Trophoblast cell (in vitro differentiated cells and primary cell): ENCODE data around the gene RUVBL1.

Experiments
- DNase-seq, 2 donors: peaks; one replicate each; pipeline ENCODE4 v3.0.0-alpha.2; 2016
- H2AFZ ChIP-seq: 2 replicates; pipeline ENCODE4 v1.6.1; 2013; ENCODE audit warnings: low read length, moderate library complexity, mild to moderate bottlenecking; ENCODE audit not compliant: insufficient read depth, poor library complexity
- H2AK5ac ChIP-seq: 2 replicates; pipeline ENCODE4 v1.6.1; 2013; ENCODE audit warnings: mild to moderate bottlenecking, low read length
- H2BK120ac ChIP-seq: 2 replicates; pipeline ENCODE4 v1.6.1; 2013; ENCODE audit warnings: low read length, mild to moderate bottlenecking, moderate library complexity; ENCODE audit not compliant: insufficient read depth, poor library complexity
- H2BK12ac ChIP-seq: 2 replicates; pipeline ENCODE4 v1.6.1; 2013; ENCODE audit warnings: mild to moderate bottlenecking, low read length, moderate library complexity
- H2BK5ac ChIP-seq: 2 replicates; pipeline ENCODE4 v1.6.1; 2013; ENCODE audit warnings: low read length, low read depth, moderate library complexity, mild to moderate bottlenecking; ENCODE audit not compliant: poor library complexity
- H3K14ac ChIP-seq: 2 replicates; pipeline ENCODE4 v1.6.1; 2013; ENCODE audit warnings: mild to moderate bottlenecking, low read length
- H3K18ac ChIP-seq: 2 replicates; pipeline ENCODE4 v1.6.1; 2013; ENCODE audit warnings: mild to moderate bottlenecking, low read length
- H3K23ac ChIP-seq: 2 replicates; pipeline ENCODE4 v1.6.1; 2013; ENCODE audit warnings: low read length
- H3K27ac ChIP-seq: 2 replicates; pipeline ENCODE4 v1.5.1; 2013; ENCODE audit warnings: low read depth, mild to moderate bottlenecking, inconsistent platforms, low read length, moderate library complexity
- H3K27me3 ChIP-seq: 2 replicates; pipeline ENCODE4 v1.6.1; 2013; ENCODE audit warnings: inconsistent platforms, mild to moderate bottlenecking, low read length, moderate library complexity; ENCODE audit not compliant: insufficient read depth
- H3K36me3 ChIP-seq, 2 experiments: 1 replicate in 1 of 2; 2 replicates in 1 of 2; pipeline ENCODE4 v1.6.1; 2013; ENCODE audit warnings: low read length in 2 of 2, mild to moderate bottlenecking in 2 of 2, moderate library complexity in 1 of 2; ENCODE audit not compliant: insufficient read depth in 2 of 2, control insufficient read depth in 1 of 2
- H3K4ac ChIP-seq: 2 replicates; pipeline ENCODE4 v1.6.1; 2013; ENCODE audit warnings: low read depth, mild to moderate bottlenecking, low read length, moderate library complexity
- H3K4me1 ChIP-seq, 2 experiments: 1 replicate in 1 of 2; 2 replicates in 1 of 2; pipeline ENCODE4 v1.6.1; 2013; ENCODE audit warnings: low read length in 2 of 2, mild to moderate bottlenecking in 2 of 2, moderate library complexity in 1 of 2; ENCODE audit not compliant: insufficient read depth in 2 of 2, control insufficient read depth in 1 of 2
- H3K4me2 ChIP-seq: 2 replicates; pipeline ENCODE4 v1.6.1; 2013; ENCODE audit warnings: inconsistent platforms, mild to moderate bottlenecking, low read length, moderate library complexity
- H3K4me3 ChIP-seq: 2 replicates; pipeline ENCODE4 v1.5.1; 2013; ENCODE audit warnings: mild to moderate bottlenecking, low read depth, low read length, inconsistent platforms
- H3K79me1 ChIP-seq: one replicate; pipeline ENCODE4 v1.6.1; 2013; ENCODE audit warnings: low read length
- H3K79me2 ChIP-seq: 2 replicates; pipeline ENCODE4 v1.6.1; 2013; ENCODE audit warnings: low read length, mild to moderate bottlenecking; ENCODE audit not compliant: control insufficient read depth, insufficient read depth, poor library complexity
- H3K9ac ChIP-seq: 2 replicates; pipeline ENCODE4 v1.6.1; 2013; ENCODE audit warnings: mild to moderate bottlenecking, low read length
- H3K9me3 ChIP-seq: 2 replicates; pipeline ENCODE4 v1.6.1; 2013; ENCODE audit warnings: low read depth, mild to moderate bottlenecking, control low read depth, inconsistent platforms, low read length; ENCODE audit not compliant: insufficient read depth
- H4K12ac ChIP-seq: 2 replicates; pipeline ENCODE4 v1.6.1; 2013; ENCODE audit warnings: low read depth, mild to moderate bottlenecking, low read length, moderate library complexity
- H4K8ac ChIP-seq: 2 replicates; pipeline ENCODE4 v1.6.1; 2013; ENCODE audit warnings: low read depth, mild to moderate bottlenecking, low read length, moderate library complexity
- H4K91ac ChIP-seq: one replicate; pipeline ENCODE4 v1.6.1; 2013; ENCODE audit warnings: low read depth, mild to moderate bottlenecking, low read length, moderate library complexity
- WGBS: extraction: QIAGEN DNeasy Blood & Tissue Kit; methylation state at CpG from one replicate; pipeline ENCODE4 v1.1.7; 2013; ENCODE audit warnings: missing lambda C conversion rate; ENCODE audit not compliant: insufficient read length, insufficient coverage; ENCODE audit errors: extremely low coverage; 5-methylcytosine and 5-hydroxymethylcytosine counted together

The RUVBL1 gene

GRCh38 chr3:128098234-128098633 is 25.4 kb downstream of the RUVBL1 start:
- Histone ChIP-seq H2BK12ac (no peak overlapping the region), H3K79me2 (no peaks in the 10 kb centered on the region), H3K14ac (no peak overlapping the region), H3K4me2 (no peak overlapping the region), H2BK5ac (no peak overlapping the region), H3K4ac (no peak overlapping the region), H2AK5ac (no peak overlapping the region), H3K4me3 (no peak overlapping the region), H4K12ac (no peak overlapping the region), H4K8ac (no peak overlapping the region), H2AFZ (no peak overlapping the region), H3K36me3 (peaks cover 30 to 41% of the 10 kb centered on the region in 2 experiments), H3K79me1 (no peaks in the 10 kb centered on the region), H3K27me3 (no peaks in the 10 kb centered on the region), H3K18ac (no peak overlapping the region), H2BK120ac (no peak overlapping the region), H4K91ac (no peak overlapping the region), H3K27ac (no peak overlapping the region), H3K9me3 (no peaks in the 10 kb centered on the region), H3K23ac (no peak overlapping the region), H3K9ac (no peak overlapping the region), H3K4me1 (peaks cover 0 to 3% of the 10 kb centered on the region in 2 experiments)
- no CpG with 5 or more reads among the region's 6 CpGs for whole genome bisulfite sequencing
- DNase-seq = no peak

- peak; percentile 94 to 95 for DNase-seq
- no peak overlapping the region for H3K9ac ChIP-seq
- H3K18ac ChIP-seq = no peak overlapping the region
- no peak overlapping the region for H3K27ac ChIP-seq
- no peak overlapping the region for H2BK5ac ChIP-seq
- H4K8ac ChIP-seq = no peak overlapping the region
- H2BK120ac ChIP-seq = no peak overlapping the region
- no peak overlapping the region for H3K4me3 ChIP-seq
- no peak overlapping the region for H4K91ac ChIP-seq
- peaks cover 0 to 3% of the 10 kb centered on the region in 2 experiments for H3K4me1 ChIP-seq
- WGBS = no CpG with 5 or more reads among the region's 6 CpGs
- no peak overlapping the region for H2AFZ ChIP-seq
- H2BK12ac ChIP-seq = no peak overlapping the region
- H4K12ac ChIP-seq = no peak overlapping the region
- no peaks in the 10 kb centered on the region for H3K27me3 ChIP-seq
- no peak overlapping the region for H3K23ac ChIP-seq
- H3K36me3 ChIP-seq = peaks cover 21 to 36% of the 10 kb centered on the region in 2 experiments
- no peak overlapping the region for H3K14ac ChIP-seq
- H3K4me2 ChIP-seq = no peak overlapping the region
- H3K79me2 ChIP-seq = no peaks in the 10 kb centered on the region
- no peaks in the 10 kb centered on the region for H3K79me1 ChIP-seq
- no peaks in the 10 kb centered on the region for H3K9me3 ChIP-seq
- H3K4ac ChIP-seq = no peak overlapping the region
- H2AK5ac ChIP-seq = no peak overlapping the region
Observed at GRCh38 chr3:128095222-128095703, 28.3 kb downstream of the RUVBL1 start.

- Histone ChIP-seq H3K4me2 (no peak overlapping the region), H3K27me3 (no peaks in the 10 kb centered on the region), H3K27ac (no peak overlapping the region), H3K23ac (no peak overlapping the region), H3K14ac (no peak overlapping the region), H3K9ac (no peak overlapping the region), H3K18ac (no peak overlapping the region), H2AK5ac (no peak overlapping the region), H2BK5ac (no peak overlapping the region), H3K79me1 (no peaks in the 10 kb centered on the region), H3K36me3 (peaks cover 20 to 31% of the 10 kb centered on the region in 2 experiments), H4K91ac (no peak overlapping the region), H3K9me3 (no peaks in the 10 kb centered on the region), H3K4me1 (peaks cover 0 to 3% of the 10 kb centered on the region in 2 experiments), H4K12ac (no peak overlapping the region), H2AFZ (no peak overlapping the region), H3K79me2 (no peaks in the 10 kb centered on the region), H2BK12ac (no peak overlapping the region), H2BK120ac (no peak overlapping the region), H3K4me3 (no peak overlapping the region), H3K4ac (no peak overlapping the region), H4K8ac (no peak overlapping the region)
- WGBS = no CpG with 5 or more reads among the region's 13 CpGs
- no peak for DNase-seq
Observed at GRCh38 chr3:128094295-128095151, 29.1 kb downstream of the RUVBL1 start.

- no peak overlapping the region for H3K27ac ChIP-seq
- H3K79me2 ChIP-seq = no peaks in the 10 kb centered on the region
- no peak overlapping the region for H3K9ac ChIP-seq
- no peak overlapping the region for H3K14ac ChIP-seq
- peaks cover 0 to 3% of the 10 kb centered on the region in 2 experiments for H3K4me1 ChIP-seq
- no peak overlapping the region for H2AK5ac ChIP-seq
- WGBS = no CpG with 5 or more reads among the region's 2 CpGs
- H3K36me3 ChIP-seq = peaks cover 6 to 20% of the 10 kb centered on the region in 2 experiments
- H3K4me2 ChIP-seq = no peak overlapping the region
- DNase-seq = no peak
- H2BK120ac ChIP-seq = no peak overlapping the region
- H3K27me3 ChIP-seq = no peaks in the 10 kb centered on the region
- H2BK5ac ChIP-seq = no peak overlapping the region
- H3K23ac ChIP-seq = no peak overlapping the region
- no peak overlapping the region for H3K4ac ChIP-seq
- H4K12ac ChIP-seq = no peak overlapping the region
- no peak overlapping the region for H3K4me3 ChIP-seq
- no peak overlapping the region for H3K18ac ChIP-seq
- no peak overlapping the region for H2BK12ac ChIP-seq
- no peak overlapping the region for H2AFZ ChIP-seq
- H3K79me1 ChIP-seq = no peaks in the 10 kb centered on the region
- no peaks in the 10 kb centered on the region for H3K9me3 ChIP-seq
- no peak overlapping the region for H4K91ac ChIP-seq
- H4K8ac ChIP-seq = no peak overlapping the region
Observed at GRCh38 chr3:128091586-128091985, 32.0 kb downstream of the RUVBL1 start.
